Neural progenitor cell (in vitro differentiated cells): ENCODE data around the gene GINS3. TPM values are rescaled to one million over a fixed set of nuclear protein-coding genes. Genes with fewer than 3 reads are reported as not detected.

ENCODE experiments used
- DNase-seq: peaks from one replicate; pipeline ENCODE4 v3.0.0-alpha.2; 2016; ENCODE audit warnings: low spot score
- H2AFZ ChIP-seq: fragments of 200-600 bp; sonication (generic); replicated peaks from 2 replicates; pipeline ENCODE4 v1.6.1; 2016; ENCODE audit warnings: antibody characterized with exemption
- H3F3A ChIP-seq: fragments of 200-600 bp; sonication (generic); 2 replicates; pipeline ENCODE4 v1.6.1; 2016; ENCODE audit warnings: antibody characterized with exemption, low read depth
- H3K27ac ChIP-seq: fragments of 200-600 bp; sonication (generic); 2 replicates; pipeline ENCODE4 v1.5.1; 2016; ENCODE audit warnings: mild to moderate bottlenecking
- H3K27me3 ChIP-seq: fragments of 200-600 bp; sonication (generic); 2 replicates; pipeline ENCODE4 v1.6.1; 2016; ENCODE audit warnings: mild to moderate bottlenecking, moderate library complexity
- H3K36me3 ChIP-seq: fragments of 200-600 bp; sonication (generic); 2 replicates; pipeline ENCODE4 v1.5.1; 2016
- H3K4me1 ChIP-seq: fragments of 200-600 bp; sonication (generic); 2 replicates; pipeline ENCODE4 v1.6.1; 2016; ENCODE audit warnings: mixed run types
- H3K4me2 ChIP-seq: fragments of 200-600 bp; sonication (generic); 2 replicates; pipeline ENCODE4 v1.6.1; 2016
- H3K4me3 ChIP-seq: fragments of 200-600 bp; sonication (generic); 2 replicates; pipeline ENCODE4 v1.5.1; 2016
- H3K79me2 ChIP-seq: fragments of 200-600 bp; sonication (generic); 2 replicates; pipeline ENCODE4 v1.6.1; 2016; ENCODE audit warnings: low read depth
- H3K9ac ChIP-seq: fragments of 200-600 bp; sonication (generic); 2 replicates; pipeline ENCODE4 v1.6.1; 2016
- H3K9me3 ChIP-seq: fragments of 200-600 bp; sonication (generic); 2 replicates; pipeline ENCODE4 v1.5.1; 2016; ENCODE audit warnings: low read depth
- H4K20me1 ChIP-seq: fragments of 200-600 bp; sonication (generic); 2 replicates; pipeline ENCODE4 v1.6.1; 2016; ENCODE audit warnings: low read depth
- H3K27ac Mint-ChIP-seq: 3 replicates; pipeline ENCODE4 v1.8.0; 2021; ENCODE audit warnings: mixed read lengths
- H3K27me3 Mint-ChIP-seq: 2 replicates; pipeline ENCODE4 v1.8.0; 2022; ENCODE audit warnings: low read depth, mild to moderate bottlenecking, inconsistent platforms, moderate library complexity, mixed read lengths; ENCODE audit not compliant: insufficient read depth
- H3K36me3 Mint-ChIP-seq: 3 replicates; pipeline ENCODE4 v1.8.0; 2021; ENCODE audit warnings: mixed read lengths
- H3K4me1 Mint-ChIP-seq: 3 replicates; pipeline ENCODE4 v1.8.0; 2021; ENCODE audit warnings: mixed read lengths
- H3K4me3 Mint-ChIP-seq: 3 replicates; pipeline ENCODE4 v1.8.0; 2021; ENCODE audit warnings: mild to moderate bottlenecking, moderate library complexity, mixed read lengths
- H3K9me3 Mint-ChIP-seq: 3 replicates; pipeline ENCODE4 v1.8.0; 2020; ENCODE audit warnings: mixed read lengths
- EZH2 ChIP-seq: fragments of 200-600 bp; sonication (generic); IDR thresholded peaks from 2 replicates; pipeline ENCODE4 v1.6.1; 2017; ENCODE audit warnings: antibody characterized with exemption, mild to moderate bottlenecking, moderate library complexity
- EZH2phosphoT487 ChIP-seq: fragments of 200-600 bp; sonication (generic); IDR thresholded peaks from 2 replicates; pipeline ENCODE4 v1.6.1; 2017; ENCODE audit warnings: antibody characterized with exemption
- total RNA-seq: library from RNA; depleted of rRNA; stranded (reverse); fragments of >200 nt; gene quantifications from 2 replicates; pipeline ENCODE4 v1.2.3, GENCODE V29; 2015; ENCODE audit warnings: low replicate concordance
- TF ChIP-seq, protein P1 (sequence below): fragments of 200-600 bp; sonication (generic); IDR thresholded peaks from 2 replicates; pipeline ENCODE4 v1.5.1; 2017; ENCODE audit warnings: antibody characterized with exemption, mild to moderate bottlenecking

The GINS3 gene
- 11.4 and 13.4 TPM in 2 replicates for total RNA-seq

DNA sequence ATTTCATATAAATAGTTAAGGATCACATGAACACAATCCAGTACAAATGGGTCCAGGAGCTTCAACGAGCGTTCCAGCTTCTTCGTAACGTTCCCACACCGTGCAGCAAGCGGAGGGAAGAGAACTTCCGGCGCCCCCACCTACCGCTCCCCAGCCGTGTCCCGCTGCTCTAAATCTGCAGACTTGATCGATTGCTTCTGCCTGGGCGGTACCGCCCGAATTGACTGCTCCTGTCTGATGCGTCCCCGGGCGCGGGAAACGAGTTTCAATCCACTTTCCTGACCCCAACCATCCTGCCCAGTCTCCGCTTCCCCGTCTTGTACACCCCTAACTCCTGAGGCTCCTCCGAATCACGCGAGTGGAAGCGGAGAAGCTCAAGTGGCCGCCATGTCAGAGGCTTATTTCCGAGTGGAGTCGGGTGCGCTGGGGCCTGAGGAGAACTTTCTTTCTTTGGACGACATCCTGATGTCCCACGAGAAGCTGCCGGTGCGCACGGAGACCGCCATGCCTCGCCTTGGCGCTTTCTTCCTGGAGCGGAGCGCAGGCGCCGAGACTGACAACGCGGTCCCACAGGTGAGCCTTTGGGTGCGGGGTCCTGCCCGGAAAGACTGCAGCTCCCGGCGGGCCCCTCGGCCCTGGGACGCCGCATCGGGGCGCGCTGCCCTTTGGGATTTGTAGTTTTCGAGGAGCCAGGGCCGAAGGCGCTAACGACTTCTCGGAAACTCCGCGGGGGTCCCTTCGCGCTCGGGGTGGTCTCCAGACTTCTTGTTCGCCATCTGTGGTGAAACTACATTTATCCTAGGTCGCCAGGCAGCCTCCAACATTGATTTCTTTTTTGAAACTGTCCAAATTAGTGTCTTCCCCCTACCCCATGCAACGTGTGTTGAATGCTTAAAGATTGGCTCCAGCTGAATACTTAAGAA is at the start of gene GINS3:
GINS3 (plus strand) TSS at position 257 of the 923 bp plus-strand sequence; CDS start at position 388, 131 bp downstream.
- no peaks in the 10 kb centered on the region for H4K20me1 ChIP-seq
- no peaks in the 10 kb centered on the region for H3K9me3 ChIP-seq
- Mint-ChIP-seq H3K36me3 (peaks cover 13% of the 10 kb centered on the region), H3K4me3 (peak within 1 kb of the TSS; percentile 100), H3K27me3 (peaks cover 3% of the 10 kb centered on the region), H3K4me1 (peaks cover 10% of the 10 kb centered on the region), H3K9me3 (peaks cover 4% of the 10 kb centered on the region), H3K27ac (peak within 1 kb of the TSS; percentile 94)
- H3K9ac ChIP-seq = peak within 1 kb of the TSS; percentile 71
- no peaks in the 10 kb centered on the region for H3K36me3 ChIP-seq
- H3K27ac ChIP-seq = no peak within 1 kb of the TSS
- peak within 1 kb of the TSS; percentile 100 for H2AFZ ChIP-seq
- H3F3A ChIP-seq = no peaks in the 10 kb centered on the region
- peak within 1 kb of the TSS; percentile 97 for H3K4me3 ChIP-seq
- peak within 1 kb of the TSS; percentile 79 for H3K4me2 ChIP-seq
- peaks cover 4% of the 10 kb centered on the region for H3K4me1 ChIP-seq
- peaks cover 39% of the 10 kb centered on the region for H3K27me3 ChIP-seq
- peak; percentile 92 for DNase-seq
- TF ChIP-seq, protein P1, sequence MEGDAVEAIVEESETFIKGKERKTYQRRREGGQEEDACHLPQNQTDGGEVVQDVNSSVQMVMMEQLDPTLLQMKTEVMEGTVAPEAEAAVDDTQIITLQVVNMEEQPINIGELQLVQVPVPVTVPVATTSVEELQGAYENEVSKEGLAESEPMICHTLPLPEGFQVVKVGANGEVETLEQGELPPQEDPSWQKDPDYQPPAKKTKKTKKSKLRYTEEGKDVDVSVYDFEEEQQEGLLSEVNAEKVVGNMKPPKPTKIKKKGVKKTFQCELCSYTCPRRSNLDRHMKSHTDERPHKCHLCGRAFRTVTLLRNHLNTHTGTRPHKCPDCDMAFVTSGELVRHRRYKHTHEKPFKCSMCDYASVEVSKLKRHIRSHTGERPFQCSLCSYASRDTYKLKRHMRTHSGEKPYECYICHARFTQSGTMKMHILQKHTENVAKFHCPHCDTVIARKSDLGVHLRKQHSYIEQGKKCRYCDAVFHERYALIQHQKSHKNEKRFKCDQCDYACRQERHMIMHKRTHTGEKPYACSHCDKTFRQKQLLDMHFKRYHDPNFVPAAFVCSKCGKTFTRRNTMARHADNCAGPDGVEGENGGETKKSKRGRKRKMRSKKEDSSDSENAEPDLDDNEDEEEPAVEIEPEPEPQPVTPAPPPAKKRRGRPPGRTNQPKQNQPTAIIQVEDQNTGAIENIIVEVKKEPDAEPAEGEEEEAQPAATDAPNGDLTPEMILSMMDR = no peak
- TF ChIP-seq EZH2phosphoT487 (no peak), EZH2 (no peak)
- H3K79me2 ChIP-seq = peaks cover 24% of the 10 kb centered on the region

DNA sequence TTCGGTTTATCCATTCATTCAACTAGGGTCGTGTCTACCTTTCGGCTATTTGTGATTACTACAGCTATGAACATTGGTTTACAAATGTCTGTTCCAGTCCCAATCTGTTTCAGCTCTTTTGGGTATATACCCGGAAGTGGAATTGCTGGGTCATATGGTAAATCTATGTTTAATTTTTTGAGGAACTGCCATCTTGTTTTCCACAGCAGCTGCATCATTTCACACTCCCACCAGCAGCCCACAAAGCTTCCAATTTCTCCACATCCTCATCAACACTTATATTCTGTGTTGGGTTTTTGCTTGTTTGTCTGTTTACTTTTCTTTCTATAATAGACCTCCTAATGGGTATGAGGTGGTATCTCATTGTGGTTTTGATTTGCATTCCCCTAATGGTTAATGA is 48.7 kb upstream of the GINS3 start:
- Histone ChIP-seq H3K9me3 (no peaks in the 10 kb centered on the region), H3K27me3 (no peaks in the 10 kb centered on the region), H2AFZ (no peak overlapping the region), H3K9ac (no peak overlapping the region), H3K4me1 (no peaks in the 10 kb centered on the region), H3K36me3 (no peaks in the 10 kb centered on the region), H4K20me1 (no peaks in the 10 kb centered on the region), H3F3A (peaks cover 3% of the 10 kb centered on the region), H3K4me2 (no peak overlapping the region), H3K27ac (no peak overlapping the region), H3K79me2 (no peaks in the 10 kb centered on the region), H3K4me3 (no peak overlapping the region)
- Mint-ChIP-seq H3K9me3 (no peaks in the 10 kb centered on the region), H3K27ac (no peak overlapping the region), H3K4me3 (no peak overlapping the region), H3K27me3 (peaks cover 7% of the 10 kb centered on the region), H3K4me1 (peaks cover 8% of the 10 kb centered on the region), H3K36me3 (no peaks in the 10 kb centered on the region)
- DNase-seq = no peak
- TF ChIP-seq, protein P1 = no peak
- TF ChIP-seq EZH2phosphoT487 = no peak
- TF ChIP-seq EZH2 = no peak

DNA sequence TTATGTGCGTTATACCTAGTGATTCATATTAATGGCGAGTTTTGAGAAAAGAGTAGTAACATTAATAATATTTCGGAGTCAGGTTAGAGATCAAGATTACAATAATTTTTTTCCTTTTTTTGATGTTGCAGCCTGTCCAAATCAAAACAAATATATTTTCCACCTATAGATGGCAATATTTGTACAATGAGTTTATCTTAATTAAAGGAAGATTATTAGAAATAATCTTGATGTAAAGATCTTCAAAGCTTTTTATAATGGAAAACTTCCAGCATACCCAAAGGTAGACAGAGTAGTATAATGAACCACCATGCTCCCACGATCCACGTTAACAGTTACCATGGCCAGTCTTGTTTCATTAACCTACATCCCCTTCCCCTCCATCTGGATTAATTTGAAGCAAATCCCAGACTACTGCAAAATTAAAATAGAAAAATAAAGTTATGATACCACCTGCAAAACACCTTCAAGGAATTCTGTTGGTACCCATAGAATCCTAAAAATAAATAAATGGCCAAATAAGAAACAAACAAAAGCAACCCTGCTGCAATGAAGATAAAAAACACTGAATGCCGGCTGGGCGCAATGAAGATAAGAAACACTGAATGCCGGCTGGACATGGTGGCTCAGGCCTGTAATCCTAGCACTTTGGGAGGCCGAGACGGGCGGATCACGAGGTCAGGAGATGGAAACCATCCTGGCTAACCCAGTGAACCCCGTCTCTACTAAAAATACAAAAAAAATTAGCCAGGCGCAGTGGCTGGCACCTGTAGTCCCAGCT is 46.5 kb upstream of the GINS3 start:
- no peaks in the 10 kb centered on the region for H3K4me1 ChIP-seq
- H3K36me3 ChIP-seq = no peaks in the 10 kb centered on the region
- TF ChIP-seq, protein P1 = peak; percentile 25
- no peak for TF ChIP-seq EZH2phosphoT487
- no peak for TF ChIP-seq EZH2
- Mint-ChIP-seq H3K36me3 (no peaks in the 10 kb centered on the region), H3K4me1 (peaks cover 2% of the 10 kb centered on the region), H3K27ac (no peak overlapping the region), H3K4me3 (no peak overlapping the region), H3K27me3 (peaks cover 7% of the 10 kb centered on the region), H3K9me3 (no peaks in the 10 kb centered on the region)
- H3K9me3 ChIP-seq = no peaks in the 10 kb centered on the region
- no peak overlapping the region for H3K4me3 ChIP-seq
- DNase-seq = no peak
- H3F3A ChIP-seq = no peaks in the 10 kb centered on the region
- no peak overlapping the region for H3K4me2 ChIP-seq
- H3K27ac ChIP-seq = no peak overlapping the region
- H3K27me3 ChIP-seq = no peaks in the 10 kb centered on the region
- no peak overlapping the region for H2AFZ ChIP-seq
- no peaks in the 10 kb centered on the region for H3K79me2 ChIP-seq
- H3K9ac ChIP-seq = no peak overlapping the region
- H4K20me1 ChIP-seq = no peaks in the 10 kb centered on the region
